Retinal pigment epithelial cell (primary cell): ENCODE data around the gene OR5AL1.

ENCODE experiments used
- DNase-seq: peaks from one replicate; pipeline ENCODE4 v3.0.0-alpha.2; 2010; ENCODE audit warnings: low read depth
- H3K4me3 ChIP-seq: 2 replicates; pipeline ENCODE4 v1.5.1; 2011; ENCODE audit warnings: mild to moderate bottlenecking, low read length, control low read depth, moderate library complexity
- CTCF ChIP-seq: conservative IDR thresholded peaks from 2 replicates; pipeline ENCODE4 v1.5.1; 2011; ENCODE audit warnings: low read depth, low read length, control low read depth, inconsistent platforms

OR5AL1 gene

GRCh38 chr11:56410801-56411200, 1.7 kb upstream of the OR5AL1 start:
- no peak overlapping the region for H3K4me3 ChIP-seq
- TF ChIP-seq CTCF: no peak
- no peak for DNase-seq

GRCh38 chr11:56453521-56453920, 41.0 kb downstream of the OR5AL1 start:
- H3K4me3 ChIP-seq: no peak overlapping the region
- TF ChIP-seq CTCF: no peak
- no peak for DNase-seq

- no peak for DNase-seq
- H3K4me3 ChIP-seq: no peak overlapping the region
- TF ChIP-seq CTCF: no peak
These were observed 44.6 kb downstream of the OR5AL1 start for GRCh38 chr11:56457076-56457475.
